Measurements from ENCODE around the gene LRP1. TPM values are rescaled to one million over a fixed set of nuclear protein-coding genes. Genes with fewer than 3 reads are reported as not detected.

LRP1 gene
- total and polyA plus RNA-seq, 2 of the 4 experiments (the other 2 are of a cell fraction) = 73.1 to 142 TPM

DNA sequence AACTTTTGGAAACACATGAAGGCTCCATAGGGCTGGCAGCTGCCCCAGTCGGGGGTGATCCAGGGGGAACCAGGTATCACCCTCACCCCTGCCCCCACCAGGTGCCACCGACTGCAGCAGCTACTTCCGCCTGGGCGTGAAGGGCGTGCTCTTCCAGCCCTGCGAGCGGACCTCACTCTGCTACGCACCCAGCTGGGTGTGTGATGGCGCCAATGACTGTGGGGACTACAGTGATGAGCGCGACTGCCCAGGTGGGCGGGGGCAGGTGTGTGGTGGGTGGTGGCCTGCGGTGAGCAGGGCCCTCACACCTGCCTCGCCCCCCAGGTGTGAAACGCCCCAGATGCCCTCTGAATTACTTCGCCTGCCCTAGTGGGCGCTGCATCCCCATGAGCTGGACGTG, 66.0 kb downstream of the LRP1 start:
- Histone ChIP-seq H3K27me3 (ENCODE audit: control insufficient read depth, insufficient read depth, low read length) (no peaks in the 10 kb centered on the region), H3K23ac (ENCODE audit: low read depth, low read length) (no peak overlapping the region), H3K56ac (ENCODE audit: extremely low read depth, insufficient read depth, low read length) (no peak overlapping the region), H3K79me1 (ENCODE audit: low read depth in 1 of 2, low read length in 2 of 2) (peaks cover 12 to 26% of the 10 kb centered on the region in 2 experiments), H4K5ac (ENCODE audit: low read depth, low read length) (no peak overlapping the region), H3K18ac (ENCODE audit: low read depth, low read length) (no peak overlapping the region), H2BK5ac (ENCODE audit: low read depth, low read length, poor library complexity, severe bottlenecking) (no peak overlapping the region), H4K91ac (ENCODE audit: insufficient read depth, low read depth, low read length) (no peak overlapping the region), H3K9me3 (ENCODE audit: control insufficient read depth, insufficient read depth, low read length) (no peaks in the 10 kb centered on the region), H2BK120ac (ENCODE audit: low read depth, low read length) (no peak overlapping the region), H3K9me1 (ENCODE audit: insufficient read depth, low read length) (peaks cover 7% of the 10 kb centered on the region; the same call in 1 of the 2 replicates), H3K4ac (ENCODE audit: low read depth, low read length) (no peak overlapping the region), H3K36me3 (ENCODE audit: control insufficient read depth, insufficient read depth, low read length) (peaks cover 100% of the 10 kb centered on the region), H3K9ac (ENCODE audit: low read depth, low read length) (no peak overlapping the region), H3K4me2 (ENCODE audit: low read depth, low read length) (no peak overlapping the region), H3K14ac (replicated peaks; ENCODE audit: low read depth, low read length) (no peak overlapping the region), H2AK5ac (ENCODE audit: low read depth, low read length) (no peak overlapping the region), H4K20me1 (ENCODE audit: insufficient read depth, low read length) (peaks cover 22% of the 10 kb centered on the region), H4K8ac (ENCODE audit: low read depth in 2 of 2, low read length in 2 of 2) (no peak overlapping the region), H2AK9ac (replicated peaks; ENCODE audit: low read depth, low read length, poor library complexity) (no peak overlapping the region), H2BK15ac (ENCODE audit: low read depth, low read length) (no peak overlapping the region), H2BK20ac (ENCODE audit: low read depth, low read length) (no peak overlapping the region), H3K4me1 (ENCODE audit: control insufficient read depth, insufficient read depth, low read length) (no peaks in the 10 kb centered on the region), H3K27ac (ENCODE audit: insufficient read depth, low read length) (no peak overlapping the region), H3K4me3 (ENCODE audit: insufficient read depth, low read depth, low read length) (no peak overlapping the region), H2AFZ (replicated peaks; ENCODE audit: low read length, poor library complexity) (no peak overlapping the region)
- intact Hi-C loops (cut with micrococcal nuclease) = no loop called here
- dilution Hi-C loops (cut with HindIII; ENCODE audit: low sequenced_read_pairs, unreplicated experiment) = no loop called here
- no peak for DNase-seq
- 98% methylated on average over 7 of the region's 18 CpGs; no CpG with 5 or more reads in 1 of the 2 experiments for WGBS, 2 experiments (ENCODE audit: extremely low coverage in 2 of 2, insufficient read length in 1 of 2)
- TF ChIP-seq SMC3 (IDR thresholded peaks at IDR 0.05; ENCODE audit: low read depth, low read length) = no peak
- TF ChIP-seq BHLHE40 (IDR thresholded peaks at IDR 0.05; ENCODE audit: low read depth, low read length) = no peak
- no peak for TF ChIP-seq CEBPB (IDR thresholded peaks at IDR 0.05; ENCODE audit: low read depth, low read length)
- TF ChIP-seq, protein P1, sequence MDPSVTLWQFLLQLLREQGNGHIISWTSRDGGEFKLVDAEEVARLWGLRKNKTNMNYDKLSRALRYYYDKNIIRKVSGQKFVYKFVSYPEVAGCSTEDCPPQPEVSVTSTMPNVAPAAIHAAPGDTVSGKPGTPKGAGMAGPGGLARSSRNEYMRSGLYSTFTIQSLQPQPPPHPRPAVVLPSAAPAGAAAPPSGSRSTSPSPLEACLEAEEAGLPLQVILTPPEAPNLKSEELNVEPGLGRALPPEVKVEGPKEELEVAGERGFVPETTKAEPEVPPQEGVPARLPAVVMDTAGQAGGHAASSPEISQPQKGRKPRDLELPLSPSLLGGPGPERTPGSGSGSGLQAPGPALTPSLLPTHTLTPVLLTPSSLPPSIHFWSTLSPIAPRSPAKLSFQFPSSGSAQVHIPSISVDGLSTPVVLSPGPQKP (IDR thresholded peaks at IDR 0.05; ENCODE audit: borderline replicate concordance, low read depth, low read length) = no peak
- no peak for TF ChIP-seq MAZ (IDR thresholded peaks at IDR 0.05; ENCODE audit: borderline replicate concordance, low read depth, low read length)
- no peak for TF ChIP-seq POLR2A (IDR thresholded peaks at IDR 0.05; ENCODE audit: low read depth, low read length)
- no peak for TF ChIP-seq NFE2L2 (IDR thresholded peaks at IDR 0.05; ENCODE audit: low read depth, low read length)
- TF ChIP-seq FOS (IDR thresholded peaks at IDR 0.05; ENCODE audit: low read depth, low read length) = no peak
- BruUV-seq (replicated peaks) = no TSS peak
- CTCF ChIA-PET = no interaction called here
- POLR2A ChIA-PET (ENCODE audit: unreplicated experiment) = no interaction called here
- in situ Hi-C loops (cut with MboI; ENCODE audit: low sequenced_read_pairs) = no loop called here
- ATAC-seq (ENCODE audit: low read depth) = no peak

All from IMR-90 (cell line).